Astrocyte (in vitro differentiated cells and primary cell): ENCODE measurements around the gene THOC6.

Source experiments
- CTCF ChIP-seq: IDR thresholded peaks from 2 replicates; pipeline ENCODE4 v1.5.1; 2011; ENCODE audit warnings: low read depth, mild to moderate bottlenecking, inconsistent platforms, low read length, moderate library complexity; ENCODE audit not compliant: insufficient read depth
- EZH2 ChIP-seq: IDR thresholded peaks from 2 replicates; pipeline ENCODE4 v1.6.1; 2012; ENCODE audit warnings: mild to moderate bottlenecking, low read length, inconsistent platforms; ENCODE audit not compliant: insufficient read depth

- TF ChIP-seq CTCF: no peak
- TF ChIP-seq EZH2: no peak
These were observed 26.7 kb downstream of the THOC6 start for GRCh38 chr16:3050487-3050886.
